ENCODE results near the gene IGHMBP2. TPM values are rescaled to one million over a fixed set of nuclear protein-coding genes. Genes with fewer than 3 reads are reported as not detected.

IGHMBP2 gene
- total RNA-seq, 1 donor from 2014 or later = 30.8 TPM

- peak; percentile 49 for DNase-seq
- H3K27ac Mint-ChIP-seq (ENCODE audit: unreplicated experiment) = no peak overlapping the region
- peaks cover 8% of the 10 kb centered on the region for H3K4me1 Mint-ChIP-seq (ENCODE audit: low read depth, unreplicated experiment)
- H3K36me3 Mint-ChIP-seq (ENCODE audit: unreplicated experiment) = no peaks in the 10 kb centered on the region
- H3K4me3 Mint-ChIP-seq (ENCODE audit: unreplicated experiment) = no peak overlapping the region
- TF ChIP-seq CTCF (IDR thresholded peaks at IDR 0.05; ENCODE audit: partially characterized antibody, unreplicated experiment) = no peak
- H3K27me3 Mint-ChIP-seq (ENCODE audit: unreplicated experiment) = no peaks in the 10 kb centered on the region
- peaks cover 6% of the 10 kb centered on the region for H3K9me3 Mint-ChIP-seq (ENCODE audit: unreplicated experiment)
These were observed 52.5 kb downstream of the IGHMBP2 start for GRCh38 chr11:68956142-68956541.

- Mint-ChIP-seq H3K36me3 (ENCODE audit: unreplicated experiment) (no peaks in the 10 kb centered on the region), H3K27me3 (ENCODE audit: unreplicated experiment) (no peaks in the 10 kb centered on the region), H3K4me1 (ENCODE audit: low read depth, unreplicated experiment) (peaks cover 8% of the 10 kb centered on the region), H3K4me3 (ENCODE audit: unreplicated experiment) (no peak overlapping the region), H3K9me3 (ENCODE audit: unreplicated experiment) (peaks cover 6% of the 10 kb centered on the region), H3K27ac (ENCODE audit: unreplicated experiment) (no peak overlapping the region)
- no peak for TF ChIP-seq CTCF (IDR thresholded peaks at IDR 0.05; ENCODE audit: partially characterized antibody, unreplicated experiment)
- no peak for DNase-seq
These were observed 53.0 kb downstream of the IGHMBP2 start for GRCh38 chr11:68956547-68957254.

- no peak for TF ChIP-seq CTCF (IDR thresholded peaks at IDR 0.05; ENCODE audit: partially characterized antibody, unreplicated experiment)
- DNase-seq = no peak
- Mint-ChIP-seq H3K27me3 (ENCODE audit: unreplicated experiment) (no peaks in the 10 kb centered on the region), H3K27ac (ENCODE audit: unreplicated experiment) (no peak overlapping the region), H3K36me3 (ENCODE audit: unreplicated experiment) (no peaks in the 10 kb centered on the region), H3K4me3 (ENCODE audit: unreplicated experiment) (no peak overlapping the region), H3K4me1 (ENCODE audit: low read depth, unreplicated experiment) (peaks cover 8% of the 10 kb centered on the region), H3K9me3 (ENCODE audit: unreplicated experiment) (peaks cover 8% of the 10 kb centered on the region)
These were observed 54.5 kb downstream of the IGHMBP2 start for GRCh38 chr11:68958211-68958610.

GRCh38 chr11:68959465-68960293 lies 56.0 kb downstream of the IGHMBP2 start:
- no peak overlapping the region for H3K4me3 Mint-ChIP-seq (ENCODE audit: unreplicated experiment)
- peaks cover 8% of the 10 kb centered on the region for H3K4me1 Mint-ChIP-seq (ENCODE audit: low read depth, unreplicated experiment)
- H3K27me3 Mint-ChIP-seq (ENCODE audit: unreplicated experiment) = no peaks in the 10 kb centered on the region
- H3K36me3 Mint-ChIP-seq (ENCODE audit: unreplicated experiment) = peaks cover 5% of the 10 kb centered on the region
- H3K27ac Mint-ChIP-seq (ENCODE audit: unreplicated experiment) = no peak overlapping the region
- no peak for TF ChIP-seq CTCF (IDR thresholded peaks at IDR 0.05; ENCODE audit: partially characterized antibody, unreplicated experiment)
- peaks cover 11% of the 10 kb centered on the region for H3K9me3 Mint-ChIP-seq (ENCODE audit: unreplicated experiment)
- DNase-seq = peak; percentile 51
